22Rv1 (cell line): Measurements from ENCODE around the gene GLB1L2.

ENCODE experiments used
- CTCF ChIP-seq: fragments of 450-650 bp; IDR thresholded peaks from 2 replicates; pipeline ENCODE4 v1.5.1; 2017; ENCODE audit warnings: mild to moderate bottlenecking
- ZFX ChIP-seq: fragments of 450-650 bp; IDR thresholded peaks from 2 replicates; pipeline ENCODE4 v1.6.1; 2017; ENCODE audit warnings: antibody characterized with exemption, borderline replicate concordance

DNA sequence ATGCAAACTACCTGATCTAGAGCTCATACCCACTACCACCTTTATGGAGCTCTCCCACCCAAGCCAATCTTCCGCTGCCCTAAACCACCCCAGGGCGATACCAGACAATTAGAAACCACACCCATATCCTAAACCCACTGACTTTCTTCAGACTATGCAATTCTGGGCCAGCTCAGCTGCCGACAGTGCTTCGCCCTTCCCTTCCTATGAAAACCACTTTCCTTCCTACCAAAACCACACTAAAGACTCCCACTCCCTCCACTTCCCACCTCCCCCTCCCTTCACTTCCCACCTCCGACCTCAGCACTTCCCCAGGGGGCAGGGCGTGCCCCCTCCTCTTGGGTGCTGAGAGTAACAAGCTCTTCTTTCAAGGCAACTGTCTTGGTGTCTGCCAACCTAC lies 55.2 kb downstream of the GLB1L2 start:
- TF ChIP-seq CTCF (no peak), ZFX (no peak)
